ENCODE data around the gene VPS36. TPM values are rescaled to one million over a fixed set of nuclear protein-coding genes. Genes with fewer than 3 reads are reported as not detected.

The VPS36 gene
- total and polyA plus RNA-seq, 9 of the 15 experiments (the other 6 are each of a cell fraction or from before 2014, with no cell fraction given), result 8.4 to 30.6 (median 23.7) TPM

GRCh38 chr13:52463526-52463925, 13.1 kb upstream of the VPS36 start:
- Histone ChIP-seq H3K79me2 (ENCODE audit: control insufficient read depth, insufficient read depth, low read length) (peaks cover 42% of the 10 kb centered on the region; the same call in 2 of the 3 replicates), H4K20me1 (replicated peaks; ENCODE audit: control insufficient read depth, insufficient read depth, low read length) (no peaks in the 10 kb centered on the region), H3K27me3 (ENCODE audit: control insufficient read depth in 2 of 2, insufficient read depth in 2 of 2, low read length in 2 of 2) (no peaks in the 10 kb centered on the region), H3K9ac (ENCODE audit: insufficient read depth in 1 of 2, low read depth in 2 of 2, low read length in 2 of 2) (no peak overlapping the region), H2AFZ (ENCODE audit: low read depth, low read length) (no peak overlapping the region), H3K27ac (ENCODE audit: extremely low read depth, low read depth, low read length) (no peak overlapping the region), H3K4me1 (replicated peaks in 1 of 2; ENCODE audit: control insufficient read depth in 2 of 2, insufficient read depth in 2 of 2, low read length in 2 of 2) (no peaks in the 10 kb centered on the region; a peak in 2 of 5 replicates), H3K36me3 (ENCODE audit: control insufficient read depth, insufficient read depth, low read length) (peaks cover 85% of the 10 kb centered on the region), H3K9me3 (replicated peaks; ENCODE audit: control insufficient read depth, insufficient read depth, low read depth, low read length) (no peaks in the 10 kb centered on the region), H3K4me2 (ENCODE audit: insufficient read depth, low read length) (no peak overlapping the region), H3K9me1 (ENCODE audit: control insufficient read depth, insufficient read depth, low read length) (no peaks in the 10 kb centered on the region), H3K4me3 (no peak overlapping the region)
- ChIA-PET CTCF (ENCODE audit: low intra/inter-chr PET ratio) (no interaction called here), POLR2A (no interaction called here)
- FAIRE-seq, result no peak
- intact Hi-C loops (cut with micrococcal nuclease) (no loop called here), in situ Hi-C loops (cut with MboI) (no loop called here)
- BruUV-seq (replicated peaks), result no TSS peak
- 67% methylated on average over 4 of the region's 4 CpGs for WGBS (ENCODE audit: insufficient coverage, low coverage, missing lambda C conversion rate)
- DNase-seq (ENCODE audit: extremely low read depth in 1 of 4, low spot score in 3 of 4), result no peak
- ATAC-seq, result no peak
- TF ChIP-seq RFX7 (CRISPR knock-in tag; IDR thresholded peaks at IDR 0.05), result no peak
- no peak for TF ChIP-seq C11orf30 (IDR thresholded peaks at IDR 0.05; ENCODE audit: low read depth)
- TF ChIP-seq SRSF7 (optimal IDR thresholded peaks at IDR 0.05; ENCODE audit: low read depth, low read length), result no peak
- TF ChIP-seq NFE2L1 (tag; IDR thresholded peaks at IDR 0.05; ENCODE audit: borderline replicate concordance, low read depth), result no peak
- TF ChIP-seq BDP1 (IDR thresholded peaks at IDR 0.05; ENCODE audit: insufficient read depth, insufficient read length), result no peak
- TF ChIP-seq SREBF2 (CRISPR knock-in tag; IDR thresholded peaks at IDR 0.05), result no peak
- no peak for TF ChIP-seq POLR3G (IDR thresholded peaks at IDR 0.05; ENCODE audit: extremely low read depth, insufficient read length, insufficient replicate concordance)
- no peak for TF ChIP-seq PTRF (tag; IDR thresholded peaks at IDR 0.05)
- TF ChIP-seq ZNF24 (IDR thresholded peaks at IDR 0.05), result no peak
- no peak for TF ChIP-seq ADNP (tag; IDR thresholded peaks at IDR 0.05)
- TF ChIP-seq PKNOX1 (IDR thresholded peaks at IDR 0.05), result no peak
- TF ChIP-seq E2F1 (CRISPR knock-in tag; IDR thresholded peaks at IDR 0.05), result no peak
- no peak for TF ChIP-seq ZBTB40 (IDR thresholded peaks at IDR 0.05)
- no peak for TF ChIP-seq ZBTB40 (CRISPR knock-in tag; IDR thresholded peaks at IDR 0.05)
